ENCODE data around the gene EXOC2.
"Not testable (repeated sequence)": the region's sequence is repeated elsewhere in the genome, so short reads cannot be mapped to it uniquely, and the experiment has no call there.

Gene EXOC2

DNA sequence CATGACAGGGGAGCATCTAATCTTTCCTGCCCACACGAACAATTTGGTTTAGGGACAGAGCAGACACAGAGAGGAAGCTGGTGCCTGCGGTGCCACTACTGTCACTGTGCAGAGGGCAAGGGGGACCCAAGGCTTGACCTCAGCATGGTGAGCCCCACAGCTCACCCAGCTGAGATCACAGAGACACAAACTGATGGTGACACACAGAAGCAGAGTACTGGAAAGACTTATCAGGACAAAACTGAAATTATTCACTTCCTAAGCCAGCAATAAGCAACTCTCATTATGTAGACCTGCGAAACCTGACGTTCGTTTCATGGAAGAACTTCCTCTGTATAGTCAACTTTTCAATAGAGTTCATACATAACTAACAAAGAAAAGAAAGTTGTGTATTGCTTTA lies 122.1 kb downstream of the EXOC2 start:
- DNase-seq: no peak

DNA sequence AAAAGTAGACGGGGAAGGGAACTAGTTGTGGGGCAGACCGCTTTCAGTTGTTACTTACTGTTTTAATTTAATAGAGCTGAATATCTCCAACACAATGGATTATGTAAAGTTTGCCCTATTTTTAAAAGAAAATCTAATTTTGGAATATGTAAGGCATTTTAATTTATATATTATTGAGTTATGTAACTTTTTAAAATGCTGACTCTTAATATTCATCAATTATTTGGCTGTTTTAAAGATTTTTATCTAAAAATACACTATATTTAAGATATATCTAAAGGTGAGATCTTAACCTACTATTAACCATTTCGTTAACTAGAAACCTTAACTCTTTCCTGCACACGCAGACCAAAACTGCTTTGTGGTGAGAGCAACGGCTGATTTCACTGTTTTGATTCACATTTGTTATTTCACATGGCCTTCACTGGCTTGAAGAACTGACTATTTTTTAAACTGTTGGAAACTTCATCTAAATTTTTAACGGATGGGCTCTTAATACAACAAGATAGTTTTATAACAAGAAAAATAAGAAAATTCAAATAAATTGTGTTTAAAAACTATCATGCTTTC lies 123.9 kb downstream of the EXOC2 start:
- DNase-seq: no peak

DNA sequence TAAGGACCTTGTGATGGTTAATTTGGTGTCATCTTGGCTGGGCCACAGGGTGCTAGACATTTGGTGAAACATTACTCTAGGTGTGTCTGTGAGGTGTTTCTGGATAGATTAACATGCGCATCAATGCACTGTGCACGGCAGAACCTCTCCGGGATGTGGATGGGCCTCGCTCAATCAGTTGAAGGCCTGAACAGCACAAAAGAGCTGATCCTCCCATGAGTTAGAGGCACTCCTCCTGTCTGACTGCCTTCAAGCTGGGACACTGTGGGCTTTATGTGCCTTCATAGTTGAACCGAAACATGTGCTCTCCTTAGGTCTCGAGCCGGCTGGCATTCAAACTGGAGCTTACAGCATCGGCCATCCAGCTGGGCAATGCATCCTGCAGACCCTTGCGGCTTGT lies 124.9 kb downstream of the EXOC2 start:
- no peak for DNase-seq

DNA sequence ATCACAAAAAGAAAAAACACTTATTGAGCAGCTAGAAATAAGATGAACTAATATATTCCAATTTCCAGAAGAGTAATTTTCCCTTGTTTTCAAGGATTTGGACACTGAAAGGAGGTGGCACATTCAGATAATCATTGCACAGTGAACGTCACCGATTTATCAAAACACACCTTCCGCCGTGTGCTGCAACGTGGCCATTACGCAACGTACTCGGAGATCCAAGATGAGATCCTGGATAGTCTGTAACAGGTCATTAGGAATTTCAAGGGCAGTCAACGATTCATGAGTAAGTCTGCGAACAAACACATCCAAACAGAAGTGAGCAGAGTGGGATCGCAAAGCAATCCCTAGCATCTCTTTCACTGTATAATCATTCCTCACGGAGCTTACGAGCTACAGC lies 129.1 kb downstream of the EXOC2 start:
- no peak for DNase-seq

DNA sequence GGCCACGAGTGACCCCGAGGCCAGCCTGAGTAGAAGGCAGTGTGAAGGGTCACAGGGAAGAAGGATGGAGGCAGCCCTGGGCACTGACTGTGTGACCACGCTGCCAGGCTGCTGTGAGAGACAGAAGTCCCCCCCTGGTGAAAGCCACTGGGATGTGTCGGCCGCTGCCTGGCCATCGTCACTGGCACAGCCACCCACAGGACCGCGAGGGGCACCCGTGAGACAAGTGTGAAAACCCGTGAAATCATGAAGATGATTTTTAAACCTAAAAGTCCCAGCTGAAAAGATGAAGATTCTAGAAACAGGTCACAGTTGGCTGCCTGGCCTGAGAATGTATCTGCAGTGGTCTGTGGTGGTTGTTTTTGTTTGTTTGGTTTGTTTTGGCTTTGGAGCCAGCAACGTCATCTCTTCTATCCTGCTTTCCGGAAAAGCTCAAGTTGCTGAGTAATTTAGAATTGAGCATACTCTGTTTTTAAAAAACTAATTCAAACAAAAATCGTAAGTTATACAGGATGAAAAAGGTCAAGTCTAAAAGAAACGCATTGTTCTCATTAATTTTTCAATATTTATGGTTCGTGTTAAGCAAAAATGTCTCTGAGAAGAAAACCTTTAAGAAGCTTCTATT lies 130.8 kb downstream of the EXOC2 start:
- no peak for DNase-seq

DNA sequence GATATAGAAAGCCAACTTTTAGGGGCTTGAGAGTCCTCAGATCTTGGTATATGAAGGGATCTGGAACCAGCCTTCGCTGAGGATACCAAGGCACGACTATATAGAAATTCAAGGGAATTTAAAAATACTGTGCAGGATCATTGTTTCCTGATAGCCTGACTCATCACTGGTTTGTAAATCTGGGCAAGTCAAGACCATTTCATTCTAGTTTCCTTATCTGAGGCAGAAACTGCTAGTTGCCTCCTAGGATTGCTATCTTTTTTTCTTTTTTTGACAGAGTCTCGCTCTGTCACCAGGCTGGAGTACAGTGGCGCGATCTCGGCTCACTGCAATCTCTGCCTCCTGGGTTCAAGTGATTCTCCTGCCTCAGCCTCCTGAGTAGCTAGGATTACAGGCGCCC lies 131.6 kb downstream of the EXOC2 start:
- not testable (repeated sequence) for DNase-seq

DNA sequence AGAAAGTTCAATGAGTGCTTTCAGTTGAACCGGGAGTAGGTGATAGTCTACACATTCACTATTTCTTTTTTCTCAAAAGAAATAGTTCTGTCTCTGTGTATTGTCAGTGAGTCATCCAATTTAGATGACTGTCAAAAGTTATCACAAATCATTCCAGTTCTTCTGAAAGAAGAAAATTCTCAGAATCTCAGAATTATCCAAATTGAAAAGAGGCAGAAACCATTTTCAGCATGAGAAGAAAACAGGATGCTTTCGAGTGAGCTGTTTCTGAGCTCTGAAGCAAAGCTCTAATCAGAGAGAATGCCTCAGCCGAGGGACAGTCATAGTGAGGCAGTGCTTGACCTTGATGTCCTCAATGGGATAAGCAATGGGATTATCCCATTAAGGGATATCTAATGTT lies 134.0 kb downstream of the EXOC2 start:
- DNase-seq: no peak

DNA sequence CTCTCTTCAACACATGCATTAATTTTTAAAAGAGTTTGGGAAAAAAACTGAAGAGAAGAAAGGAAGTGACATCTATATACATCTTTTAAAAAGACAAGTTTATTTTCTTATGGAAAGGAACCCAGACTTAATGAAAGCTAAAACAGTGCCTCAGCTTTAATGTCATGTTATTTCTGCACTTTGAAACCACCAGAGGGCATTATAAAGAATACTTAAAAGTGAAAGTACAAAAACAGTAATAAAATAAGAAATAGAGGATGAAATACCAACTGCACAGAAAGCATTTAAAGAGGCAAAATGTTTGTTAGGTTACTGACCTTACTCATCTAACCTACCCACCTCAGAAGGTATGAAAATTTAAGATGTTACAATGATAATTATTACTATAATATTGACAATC lies 134.8 kb downstream of the EXOC2 start:
- peak; percentile 3 for DNase-seq

DNA sequence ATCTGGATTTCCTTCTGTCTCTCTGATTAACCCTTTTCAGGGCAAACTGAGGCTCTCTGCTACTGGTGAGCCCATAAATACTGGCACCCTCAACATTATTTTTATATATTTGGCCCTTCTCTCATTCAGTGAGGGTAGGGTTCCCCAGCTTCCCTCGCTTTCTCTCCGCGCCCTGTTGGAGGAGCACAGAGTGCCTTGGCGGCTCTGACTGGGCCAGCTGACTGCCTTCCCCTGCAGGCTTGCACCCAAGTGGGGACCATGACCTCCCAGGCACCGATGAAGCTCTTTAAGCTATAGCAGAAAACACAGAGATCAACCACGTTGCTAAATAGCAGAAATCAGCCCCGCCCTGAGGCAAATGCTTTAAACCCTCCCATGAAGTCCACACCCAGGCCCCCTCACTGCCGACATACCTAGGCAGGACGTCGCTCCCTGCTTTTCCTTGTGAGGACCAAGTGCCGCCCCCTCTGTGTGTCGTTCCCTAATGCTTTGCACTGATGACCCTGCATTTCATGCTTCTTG lies 141.0 kb downstream of the EXOC2 start:
- no peak for DNase-seq

DNA sequence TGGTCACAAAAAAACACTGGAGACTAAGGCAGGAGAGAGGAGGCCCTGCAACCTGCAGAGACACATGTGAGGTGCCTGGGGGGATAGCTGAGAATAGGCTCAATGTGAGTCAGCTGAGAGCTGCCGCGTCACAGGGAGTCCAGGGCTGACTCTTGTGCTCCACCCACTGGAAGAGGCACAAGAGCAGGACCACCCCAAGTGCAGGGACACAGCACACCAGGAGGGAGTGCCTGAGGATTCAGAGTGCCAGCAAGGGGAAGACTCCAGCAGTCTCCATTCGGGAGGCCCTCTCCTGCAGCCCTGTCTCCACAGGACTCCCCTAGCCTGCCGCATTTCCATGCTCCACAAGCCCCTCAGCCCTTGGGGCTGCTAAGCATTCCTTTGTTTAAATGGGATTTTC lies 141.5 kb downstream of the EXOC2 start:
- DNase-seq: peak; percentile 4

DNA sequence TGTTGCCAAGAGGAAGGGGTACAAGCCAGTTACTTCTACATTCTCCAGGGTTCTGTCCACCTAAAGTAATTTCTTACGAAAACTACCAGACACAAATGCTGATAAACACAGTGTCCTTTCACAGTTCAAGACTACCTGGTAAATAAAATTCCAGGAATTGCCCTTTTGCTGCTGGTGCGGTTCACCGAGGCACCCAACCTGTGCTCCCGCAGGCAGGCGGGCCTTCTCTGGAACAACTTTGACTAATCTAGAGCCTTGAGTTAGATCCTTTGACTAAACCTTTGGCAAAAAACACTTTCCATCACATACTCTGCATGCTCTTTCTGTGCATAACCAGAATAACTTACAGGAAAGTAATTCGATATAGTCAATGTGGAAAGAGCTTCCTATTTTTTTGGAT lies 143.0 kb downstream of the EXOC2 start:
- DNase-seq: no peak

DNA sequence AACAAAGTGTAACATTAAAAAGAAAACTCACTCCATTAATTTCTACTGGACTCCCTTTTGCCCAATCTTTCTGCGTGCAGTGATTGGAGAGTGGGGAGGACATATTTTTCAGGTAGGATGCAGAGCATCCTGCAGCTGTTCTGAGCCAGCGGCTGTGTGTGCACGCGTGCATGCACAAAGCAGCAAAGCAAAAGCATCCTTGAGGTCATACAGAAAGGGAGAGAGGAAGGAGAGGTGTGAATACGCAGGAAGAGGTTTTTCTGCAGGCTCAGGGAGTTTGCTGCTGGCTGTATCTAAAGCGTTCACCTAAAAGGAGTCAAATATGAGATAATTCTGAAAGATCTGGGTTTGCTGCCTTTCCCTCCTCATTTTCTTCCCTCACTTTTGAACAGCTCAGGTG lies 144.4 kb downstream of the EXOC2 start:
- DNase-seq: no peak

DNA sequence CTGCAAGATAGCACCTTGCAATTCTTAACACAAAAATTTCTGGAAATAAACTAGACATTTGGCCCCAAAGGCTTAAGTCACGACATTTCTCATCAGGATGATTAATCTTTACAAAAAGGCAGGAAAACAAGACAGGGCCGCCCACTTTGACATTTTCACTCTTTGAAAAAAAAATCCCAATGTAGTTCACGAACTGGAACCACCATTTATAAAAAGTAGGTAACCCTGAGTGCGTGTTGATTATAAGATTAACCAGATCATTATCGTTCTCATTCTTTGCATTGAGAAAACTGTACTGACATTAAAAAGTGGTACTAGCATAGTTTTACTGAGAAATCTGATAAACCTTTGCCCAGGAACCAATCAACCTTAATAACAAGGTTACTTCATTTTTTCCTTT lies 144.8 kb downstream of the EXOC2 start:
- DNase-seq: no peak

DNA sequence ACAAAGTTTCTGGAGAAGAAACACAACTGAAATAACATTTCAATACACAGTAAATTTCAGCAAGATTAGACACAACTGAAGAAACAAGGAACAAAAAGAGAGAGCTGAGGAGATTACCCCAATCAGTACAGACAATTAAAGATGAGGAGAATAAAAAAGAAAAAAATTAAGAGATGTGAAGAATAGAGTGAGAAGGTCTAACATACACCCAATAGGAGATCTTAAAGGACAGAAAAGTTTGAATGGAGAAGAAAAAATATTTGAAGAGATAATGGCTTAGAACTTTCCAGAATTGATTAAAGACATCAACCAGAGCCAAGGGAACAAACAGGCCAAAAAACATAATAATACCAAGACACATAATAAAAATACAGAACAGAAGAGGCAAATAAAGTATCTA lies 152.4 kb downstream of the EXOC2 start:
- no peak for DNase-seq

DNA sequence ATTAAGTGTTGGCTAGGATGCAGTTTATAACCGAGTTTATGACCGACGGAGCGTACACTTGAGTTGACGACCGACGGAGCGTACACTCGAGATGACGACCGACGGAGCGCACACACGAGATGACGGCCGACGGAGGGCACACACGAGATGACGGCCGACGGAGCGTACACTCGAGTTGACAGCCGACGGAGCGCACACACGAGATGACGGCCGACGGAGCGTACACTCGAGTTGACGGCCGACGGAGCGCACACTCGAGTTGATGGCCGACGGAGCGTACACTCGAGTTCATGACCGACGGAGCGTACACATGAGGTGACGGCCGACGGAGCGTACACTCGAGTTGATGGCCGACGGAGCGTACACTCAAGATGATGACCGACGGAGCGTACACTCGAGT lies 155.8 kb downstream of the EXOC2 start:
- no peak for DNase-seq

DNA sequence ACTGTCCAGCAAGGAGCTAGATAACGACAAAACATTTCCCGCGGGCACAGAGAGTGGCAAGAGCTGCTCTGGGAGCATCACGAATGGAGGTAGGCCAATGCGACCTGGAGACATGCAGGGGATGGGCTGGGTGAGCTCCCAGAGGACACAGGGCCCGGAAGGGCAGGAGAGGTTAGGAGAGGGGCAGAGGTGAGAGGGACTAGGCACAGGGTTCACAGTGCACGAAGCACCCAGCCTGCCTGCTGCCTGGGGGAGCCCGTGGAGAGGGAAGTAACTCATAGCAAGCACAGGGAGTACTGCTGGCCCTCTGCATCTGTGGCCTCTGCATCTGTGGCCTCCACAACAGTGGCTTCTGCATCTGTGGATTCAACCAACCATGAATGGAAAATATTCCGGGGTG lies 162.5 kb downstream of the EXOC2 start:
- no peak for DNase-seq

DNA sequence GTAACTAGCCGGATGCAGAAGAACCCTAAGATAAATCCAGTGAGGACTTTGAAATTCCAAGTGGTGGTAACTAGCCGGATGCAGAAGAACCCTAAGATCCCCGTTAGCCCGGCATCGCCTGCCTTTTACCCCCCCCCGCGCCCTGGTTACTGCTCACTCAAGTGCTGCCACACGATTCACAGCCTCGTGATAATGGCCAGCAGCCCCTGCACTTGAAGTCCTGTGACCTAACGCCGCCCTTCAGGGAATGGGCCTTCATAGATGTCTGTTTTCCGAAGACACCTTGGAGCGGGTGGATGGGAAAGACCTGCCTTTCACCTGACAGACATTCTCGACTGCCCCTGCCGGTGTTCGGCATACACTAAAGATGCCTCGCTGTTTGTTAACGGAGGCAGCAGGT lies 163.9 kb downstream of the EXOC2 start:
- DNase-seq: no peak

DNA sequence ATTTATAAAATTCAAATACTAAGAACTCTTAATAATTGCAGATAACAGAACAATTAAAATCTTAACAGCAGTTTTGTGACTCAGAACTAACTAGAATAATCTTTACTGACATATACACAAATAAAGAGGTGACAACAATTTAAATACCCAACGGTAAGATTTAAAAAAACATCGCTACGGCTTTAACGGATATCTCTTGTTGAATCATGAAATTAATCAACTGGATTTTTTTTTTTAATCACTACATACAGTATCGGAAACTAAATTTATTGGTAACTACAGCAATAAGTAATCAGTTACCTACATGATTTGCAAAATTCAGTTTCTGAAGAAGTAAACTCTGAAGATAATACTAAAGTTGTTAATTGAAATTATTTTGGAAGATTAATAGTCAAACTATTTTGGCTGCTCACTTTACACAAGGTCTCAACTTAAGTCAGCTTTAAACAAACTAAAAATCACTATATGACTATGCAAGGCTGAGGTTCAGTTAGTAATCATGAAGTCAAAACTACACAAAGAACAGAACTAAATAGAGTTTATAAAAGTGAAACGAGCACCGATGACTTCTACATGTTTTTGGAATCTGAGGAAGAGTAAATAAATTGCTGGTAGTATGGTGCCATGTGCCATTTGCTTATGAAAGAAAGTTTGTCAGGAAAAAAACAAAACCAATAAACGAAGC lies 164.8 kb downstream of the EXOC2 start:
- DNase-seq: no peak

DNA sequence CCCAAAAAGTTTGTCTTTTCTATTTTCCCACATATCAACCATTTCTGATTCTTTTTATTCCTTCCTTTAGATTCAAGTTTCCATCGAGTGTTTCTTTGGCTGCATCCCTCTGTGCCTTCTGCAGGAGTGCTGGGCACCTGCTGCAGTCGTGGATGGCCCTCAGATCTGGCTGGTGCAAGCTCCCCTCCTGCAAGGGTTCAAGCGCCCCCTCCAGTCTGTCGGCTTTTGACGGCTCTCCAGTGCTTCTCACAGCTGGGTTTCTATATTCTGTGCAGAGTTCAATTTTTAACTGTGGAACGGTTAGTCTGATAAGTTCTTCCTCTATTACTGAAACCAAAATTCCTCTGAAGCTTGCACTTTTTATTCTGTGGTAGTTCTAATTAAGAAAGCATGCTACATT lies 168.1 kb downstream of the EXOC2 start:
- DNase-seq: no peak

DNA sequence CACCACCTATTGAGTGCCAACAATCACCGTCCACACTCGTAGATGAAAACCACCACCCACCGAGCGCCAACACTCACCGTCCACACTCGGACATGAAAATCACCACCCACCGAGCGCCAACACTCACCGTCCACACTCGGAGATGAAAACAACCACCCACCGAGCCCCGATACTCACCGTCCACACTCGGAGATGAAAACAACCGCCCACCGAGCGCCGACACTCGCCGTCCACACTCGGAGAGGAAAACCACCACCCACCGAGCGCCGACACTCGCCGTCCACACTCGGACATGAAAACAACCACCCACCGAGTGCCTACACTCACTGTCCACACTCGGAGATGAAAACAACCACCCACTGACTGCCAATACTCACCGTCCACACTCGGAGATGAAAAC lies 172.1 kb downstream of the EXOC2 start:
- no peak for DNase-seq

DNA sequence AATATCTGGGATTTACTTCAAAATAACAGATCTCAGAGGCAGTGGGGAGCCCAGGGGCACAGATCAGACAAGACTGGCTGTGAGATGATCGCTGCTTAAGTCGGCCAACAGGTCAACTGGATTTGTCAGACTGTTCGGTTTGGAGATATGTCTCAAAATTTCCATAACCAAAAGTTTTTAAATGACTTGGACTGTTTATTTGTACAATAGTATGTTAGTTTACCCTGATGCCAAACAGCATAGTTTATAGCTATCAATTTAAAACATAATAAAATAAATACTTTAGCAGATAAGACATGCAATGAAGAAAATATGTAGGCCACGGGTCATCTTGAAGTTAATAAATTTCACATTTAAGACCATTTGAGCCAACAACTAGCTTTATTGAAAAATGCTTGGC lies 174.7 kb downstream of the EXOC2 start:
- DNase-seq: no peak

DNA sequence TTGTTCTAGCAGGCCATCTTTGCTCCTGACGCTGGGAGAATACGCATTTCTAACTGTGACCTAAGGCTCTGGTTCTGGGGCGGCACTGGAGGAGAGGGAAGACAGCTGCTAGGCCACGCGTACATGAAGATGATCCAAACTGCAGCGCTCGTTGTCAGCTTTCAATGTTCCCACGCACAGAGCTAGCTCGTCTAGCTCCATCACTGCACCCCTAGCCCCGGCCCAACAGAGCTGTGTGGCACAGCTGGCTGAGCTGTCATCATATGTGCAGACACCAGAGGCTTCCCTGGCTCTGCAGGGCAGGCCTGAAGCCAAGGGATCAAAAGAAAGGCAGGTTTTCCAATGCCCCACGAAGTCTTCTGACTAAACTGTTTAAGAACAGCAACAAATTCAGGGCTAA lies 176.7 kb downstream of the EXOC2 start:
- DNase-seq: no peak

DNA sequence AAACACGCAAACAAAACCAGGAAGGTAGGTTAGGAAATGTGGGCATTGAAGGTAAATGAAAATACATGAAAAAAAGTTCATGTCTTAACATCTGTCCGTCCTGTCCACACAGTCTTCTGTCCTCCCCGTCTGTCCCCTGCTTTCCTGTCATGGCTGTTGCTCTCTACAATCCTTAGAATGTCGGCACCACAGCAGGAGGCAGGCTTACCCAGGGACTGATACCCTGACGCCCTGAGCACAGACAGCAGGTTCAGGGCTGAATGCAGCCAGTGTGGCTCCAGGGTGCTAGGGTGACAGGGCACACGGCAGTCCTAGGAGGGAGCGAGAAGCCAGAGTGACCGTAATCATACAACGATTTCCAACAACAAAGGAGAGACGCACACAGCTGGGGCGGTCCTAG lies 177.7 kb downstream of the EXOC2 start:
- DNase-seq: no peak

DNA sequence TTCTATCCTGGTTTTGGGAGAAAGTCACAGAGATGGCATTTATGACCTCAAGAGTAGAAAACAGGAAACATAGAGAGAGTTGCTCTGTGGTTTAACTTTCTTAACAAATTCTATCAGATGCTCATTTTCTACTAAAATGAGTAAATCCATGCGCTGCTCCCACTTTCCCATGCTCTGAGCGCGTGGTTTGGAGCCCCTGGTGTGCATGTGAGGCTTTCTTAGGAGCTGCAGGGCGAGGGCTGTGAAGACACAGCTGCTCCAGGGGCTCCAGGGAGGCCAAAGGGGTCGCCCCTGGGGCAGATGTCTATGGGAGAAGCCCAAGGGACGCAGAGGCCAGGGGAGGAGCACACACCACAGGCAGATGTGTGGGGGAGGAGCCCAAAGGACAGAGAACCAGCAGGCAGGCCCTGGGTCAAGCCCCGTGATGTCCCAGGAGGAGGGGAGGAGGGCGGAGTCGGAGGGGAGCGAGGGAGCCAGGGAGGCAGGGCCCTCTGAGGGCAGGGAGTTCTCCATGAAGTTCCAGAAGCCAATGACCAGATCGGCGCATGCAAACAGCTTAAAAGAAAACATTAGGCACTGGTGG lies 178.5 kb downstream of the EXOC2 start:
- no peak for DNase-seq

Measured in hematopoietic multipotent progenitor cell treated with erythropoietin and hydrocortisone succinate and interleukin-3 and kit ligand, for 8 days (in vitro differentiated cells).